Peyer's patch (tissue), 4 donors: ENCODE measurements around the gene ADRA2C. TPM values are rescaled to one million over a fixed set of nuclear protein-coding genes. Genes with fewer than 3 reads are reported as not detected.

Source experiments
- DNase-seq, 3 donors: peaks; one replicate each; pipeline ENCODE4 v3.0.0-alpha.2; 2017 to 2019
- H3K27ac ChIP-seq, 4 donors: fragments of 200-600 bp; sonication (generic); one replicate each; pipeline ENCODE4 v1.5.1; 2016 to 2019
- H3K27me3 ChIP-seq, 2 donors: fragments of 200-600 bp; sonication (generic); one replicate each; pipeline ENCODE4 v1.5.1; 2019
- H3K36me3 ChIP-seq, 3 donors: fragments of 200-600 bp; sonication (generic); one replicate each; pipeline ENCODE4 v1.5.1; 2016 to 2019
- H3K4me1 ChIP-seq, 4 donors: fragments of 200-600 bp; sonication (generic); one replicate each; pipeline ENCODE4 v1.5.1; 2016 to 2019
- H3K4me3 ChIP-seq, 4 donors: fragments of 200-600 bp; sonication (generic); 1 replicate in 3 of 4; 2 replicates in 1 of 4; pipeline ENCODE4 v1.5.1; 2016 to 2019; ENCODE audit warnings: mild to moderate bottlenecking in 1 of 4
- H3K9me3 ChIP-seq, 4 donors: fragments of 200-600 bp; sonication (generic); one replicate each; pipeline ENCODE4 v1.5.1; 2016 to 2019; ENCODE audit warnings: mild to moderate bottlenecking in 1 of 4
- CTCF ChIP-seq, 6 experiments: fragments of 450-650 bp in 4 of 6; fragments of 200-600 bp in 2 of 6; sonication (generic) in 1 of 6; IDR thresholded peaks; one replicate each; pipeline ENCODE4 v1.5.1; 2017 to 2019; ENCODE audit warnings: antibody characterized with exemption in 6 of 6, mild to moderate bottlenecking in 3 of 6, moderate library complexity in 1 of 6
- POLR2A ChIP-seq, 2 donors: fragments of 450-650 bp; IDR thresholded peaks; one replicate each; pipeline ENCODE4 v1.5.1; 2017; ENCODE audit warnings: antibody characterized with exemption in 2 of 2, mild to moderate bottlenecking in 2 of 2, moderate library complexity in 2 of 2
- total RNA-seq, 4 donors: library from RNA; depleted of rRNA; stranded (reverse); fragments of >200 nt; gene quantifications; one replicate each; pipeline ENCODE4 v1.1.0, GENCODE V29; 2016

The ADRA2C gene
- total RNA-seq, 4 donors from 2014 or later: 0.76 to 5.0 (median 2.9) TPM

- no peaks in the 10 kb centered on the region for H3K9me3 ChIP-seq
- no peaks in the 10 kb centered on the region for H3K27me3 ChIP-seq
- TF ChIP-seq CTCF (IDR thresholded peaks at IDR 0.05) (no peak), POLR2A (IDR thresholded peaks at IDR 0.05) (no peak)
- DNase-seq: no peak
- no peak overlapping the region for H3K27ac ChIP-seq
- no peaks in the 10 kb centered on the region for H3K36me3 ChIP-seq
- no peak overlapping the region for H3K4me3 ChIP-seq
- no peaks in the 10 kb centered on the region for H3K4me1 ChIP-seq
These were observed 42.9 kb upstream of the ADRA2C start for GRCh38 chr4:3723232-3723642.

DNA sequence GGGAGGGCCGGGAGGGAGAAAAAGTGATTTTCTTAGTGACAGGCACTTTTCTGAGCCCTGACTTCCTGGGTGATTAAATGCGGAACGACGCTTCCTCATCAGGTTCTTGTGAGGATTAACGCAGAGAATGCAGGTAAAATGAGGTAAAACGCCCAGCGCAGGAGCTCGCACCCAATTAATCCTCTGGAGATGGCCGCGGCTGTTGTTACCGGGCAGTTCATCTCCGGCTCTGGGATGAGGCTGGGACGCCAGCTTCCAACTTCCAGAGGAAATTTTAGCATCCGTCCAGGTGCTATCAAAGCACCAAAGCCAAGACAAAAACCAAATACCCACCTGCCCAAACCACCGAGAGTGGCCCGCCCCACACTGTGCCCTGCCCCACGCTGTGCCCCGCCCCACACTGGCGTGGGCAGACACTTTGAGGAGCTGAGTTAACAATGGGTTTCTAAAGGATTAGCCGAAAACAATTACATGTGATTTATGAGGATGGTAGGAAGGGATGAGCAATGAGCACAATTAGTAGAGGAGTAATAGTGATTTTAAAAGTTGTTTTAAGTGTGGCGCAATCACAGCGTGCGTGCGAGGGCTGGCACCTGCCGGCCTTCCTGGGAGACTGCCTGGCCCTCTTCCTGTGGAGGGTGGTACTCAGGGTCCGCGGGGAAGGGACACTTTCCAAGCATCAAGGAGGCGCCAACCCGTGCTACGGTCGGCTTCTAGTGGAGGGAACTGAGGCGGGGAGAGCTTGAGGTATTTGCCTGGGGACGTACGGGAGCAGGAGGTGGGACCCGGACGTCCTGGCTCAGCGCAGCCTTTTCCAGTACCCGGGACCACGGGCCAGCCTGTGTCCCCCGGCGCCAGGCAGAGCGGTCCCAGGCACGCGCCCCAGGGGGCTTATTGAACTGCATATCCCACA lies 41.6 kb upstream of the ADRA2C start:
- H3K4me3 ChIP-seq: no peak overlapping the region
- DNase-seq: no peak
- no peaks in the 10 kb centered on the region for H3K27me3 ChIP-seq

DNA sequence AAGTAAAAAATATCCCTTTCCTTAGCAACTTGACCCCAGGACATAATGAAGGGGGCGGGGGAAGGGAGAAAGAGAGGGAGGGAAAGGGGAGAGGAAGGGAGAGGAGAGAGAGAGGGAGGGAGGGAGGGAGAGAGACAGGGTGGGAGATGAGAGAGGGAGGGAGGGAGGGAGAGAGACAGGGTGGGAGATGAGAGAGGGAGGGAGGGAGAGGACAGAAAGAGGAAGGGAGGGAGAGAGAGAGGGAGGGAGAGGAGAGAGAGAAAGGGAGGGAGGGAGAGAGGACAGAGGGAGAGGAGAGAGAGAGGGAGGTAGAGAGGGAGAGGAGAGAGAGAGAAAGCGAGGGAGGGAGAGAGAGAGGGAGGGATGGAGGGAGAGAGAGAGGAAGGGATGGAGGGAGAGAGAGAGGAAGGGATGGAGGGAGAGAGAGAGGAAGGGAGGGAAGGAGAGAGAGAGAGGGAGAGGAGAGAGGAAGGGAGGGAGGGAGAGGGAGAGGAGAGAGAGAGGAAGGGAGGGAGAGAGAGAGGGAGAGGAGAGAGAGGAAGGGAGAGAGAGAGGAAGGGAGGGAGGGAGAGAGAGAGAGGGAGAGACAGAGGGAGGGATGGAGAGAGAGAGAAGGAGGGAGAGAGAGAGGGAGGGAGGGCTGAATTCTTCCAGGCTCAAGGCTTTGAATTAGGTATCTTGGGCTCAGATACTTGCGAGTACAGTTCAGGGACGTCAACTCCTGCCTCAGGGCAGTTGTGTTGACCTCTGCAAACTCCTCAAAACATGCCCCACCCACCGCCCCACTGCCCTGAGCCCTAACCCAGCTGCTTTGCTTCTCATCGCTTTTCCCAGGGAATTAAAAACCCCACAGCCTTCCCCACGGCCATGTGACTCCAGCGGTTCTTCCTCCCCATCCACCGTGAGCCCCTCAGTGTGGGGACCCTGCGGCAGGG lies 40.0 kb upstream of the ADRA2C start:
- no peaks in the 10 kb centered on the region for H3K27me3 ChIP-seq
- H3K36me3 ChIP-seq: no peaks in the 10 kb centered on the region
- no peaks in the 10 kb centered on the region for H3K9me3 ChIP-seq
- TF ChIP-seq CTCF (IDR thresholded peaks at IDR 0.05) (no peak), POLR2A (IDR thresholded peaks at IDR 0.05) (no peak)
- H3K27ac ChIP-seq: no peak overlapping the region
- no peaks in the 10 kb centered on the region for H3K4me1 ChIP-seq
- no peak overlapping the region for H3K4me3 ChIP-seq
- DNase-seq: no peak

More for the DNA sequence above, 41.6 kb upstream of the ADRA2C start:
- TF ChIP-seq CTCF (IDR thresholded peaks at IDR 0.05) (no peak), POLR2A (IDR thresholded peaks at IDR 0.05) (no peak)
- H3K4me1 ChIP-seq: no peaks in the 10 kb centered on the region
- H3K9me3 ChIP-seq: no peaks in the 10 kb centered on the region
- no peak overlapping the region for H3K27ac ChIP-seq
- no peaks in the 10 kb centered on the region for H3K36me3 ChIP-seq

GRCh38 chr4:3727847-3728469 lies 38.2 kb upstream of the ADRA2C start:
- Histone ChIP-seq H3K9me3 (no peaks in the 10 kb centered on the region), H3K4me3 (no peak overlapping the region), H3K27me3 (no peaks in the 10 kb centered on the region), H3K4me1 (no peaks in the 10 kb centered on the region), H3K36me3 (no peaks in the 10 kb centered on the region), H3K27ac (no peak overlapping the region)
- no peak for DNase-seq
- TF ChIP-seq POLR2A (IDR thresholded peaks at IDR 0.05): no peak
- TF ChIP-seq CTCF (IDR thresholded peaks at IDR 0.05): no peak

DNA sequence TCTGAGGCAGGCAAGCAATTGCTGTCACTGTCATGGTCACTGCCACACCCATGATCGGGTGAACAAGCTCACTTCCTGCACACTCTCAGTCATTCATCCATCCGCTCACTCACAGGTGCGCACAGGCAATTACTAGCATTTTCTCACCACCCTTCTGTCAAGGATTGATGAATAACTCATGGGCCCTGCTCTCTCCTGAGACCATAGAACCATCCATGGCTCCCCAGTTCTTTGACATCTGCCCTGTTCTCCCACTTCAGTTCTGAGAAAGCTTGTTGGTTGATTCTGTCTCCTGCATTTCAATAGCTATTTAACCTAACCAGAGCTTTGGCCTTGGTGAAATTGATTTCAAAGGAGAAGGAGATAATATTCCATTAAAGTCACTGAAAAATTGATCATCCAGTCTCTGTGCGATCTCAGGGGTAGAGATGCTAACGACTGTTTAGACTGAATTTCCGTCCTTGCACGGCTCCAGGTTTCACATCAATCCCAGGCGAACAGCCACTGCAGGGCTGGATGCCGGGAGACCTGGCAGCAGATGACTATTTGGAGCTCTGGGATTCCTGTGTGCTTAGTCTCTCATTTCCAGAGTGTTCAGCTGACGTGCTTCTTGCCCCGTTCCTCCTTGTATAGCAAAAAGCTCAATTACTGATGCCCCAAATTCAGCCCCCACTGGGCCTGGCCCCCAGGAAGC lies 36.9 kb upstream of the ADRA2C start:
- H3K36me3 ChIP-seq: no peaks in the 10 kb centered on the region
- no peak overlapping the region for H3K27ac ChIP-seq
- H3K4me3 ChIP-seq: no peak overlapping the region
- no peaks in the 10 kb centered on the region for H3K27me3 ChIP-seq
- DNase-seq: no peak
- H3K9me3 ChIP-seq: no peaks in the 10 kb centered on the region
- no peaks in the 10 kb centered on the region for H3K4me1 ChIP-seq
- no peak for TF ChIP-seq POLR2A (IDR thresholded peaks at IDR 0.05)
